Activated T-cell treated with anti-CD3 and anti-CD28 coated beads, Interleukin-2, amount 50 U/mL, for 72 hours (primary cell): ENCODE results near the gene MEIG1. TPM values are rescaled to one million over a fixed set of nuclear protein-coding genes. Genes with fewer than 3 reads are reported as not detected.

Experiments
- total RNA-seq, 2 donors: library from RNA; stranded (reverse); gene quantifications; one replicate each; pipeline ENCODE4 v1.2.3, GENCODE V29; 2022

MEIG1 gene
- total RNA-seq, 2 donors from 2014 or later, result 2.4 TPM; not detected in 1

Other genes with a start within 250 kb of the MEIG1 start
- gene FAM107B, start 184.5 kb upstream of the MEIG1 start, total RNA-seq, result 100 to 1,000 TPM; 163 to 180 TPM
- gene CDNF, start 121.4 kb upstream of the MEIG1 start, total RNA-seq, result 1 to 10 TPM; 2.9 to 3.2 TPM
- 10 to 100 TPM; 22.3 to 32.0 TPM for gene HSPA14, start 121.1 kb upstream of the MEIG1 start, total RNA-seq
- 10 to 100 TPM; 19.8 to 26.3 TPM for gene MSANTD7, start 121.1 kb upstream of the MEIG1 start, total RNA-seq
- gene SUV39H2, start 80.5 kb upstream of the MEIG1 start, total RNA-seq, result 10 to 100 TPM; 16.9 to 18.5 TPM
- gene DCLRE1C, start 5.3 kb upstream of the MEIG1 start, total RNA-seq, result 10 to 100 TPM; 22.9 to 25.8 TPM
- 1 to 10 TPM; 3.5 to 3.8 TPM for gene OLAH, start 84.6 kb downstream of the MEIG1 start, total RNA-seq
- gene ACBD7, start 129.4 kb downstream of the MEIG1 start, total RNA-seq, result 1 to 10 TPM; 2.5 to 5.5 TPM
- gene RPP38, start 138.0 kb downstream of the MEIG1 start, total RNA-seq, result 10 to 100 TPM; 17.7 to 21.0 TPM
- 10 to 100 TPM; 24.4 to 35.2 TPM for gene NMT2, start 209.3 kb downstream of the MEIG1 start, total RNA-seq